NCI-H2107 (cell line): ENCODE data around the gene CTIF.

Source experiments
- DNase-seq: peaks from one replicate; lab custom pipeline; 2025; lab: John Stamatoyannopoulos, UW

CTIF gene

GRCh38 chr18:48602759-48603390 lies 64.0 kb downstream of the CTIF start:
- no peak for DNase-seq

GRCh38 chr18:48605408-48605845 lies 66.6 kb downstream of the CTIF start:
- DNase-seq, result peak; percentile 68

- no peak for DNase-seq
Observed at GRCh38 chr18:48607056-48607984, 68.5 kb downstream of the CTIF start.

- no peak for DNase-seq
Observed at GRCh38 chr18:48608581-48608980, 69.8 kb downstream of the CTIF start.

GRCh38 chr18:48609114-48609513 lies 70.3 kb downstream of the CTIF start:
- DNase-seq, result no peak

GRCh38 chr18:48609820-48610815 lies 71.3 kb downstream of the CTIF start:
- DNase-seq, result no peak

GRCh38 chr18:48611203-48611602 lies 72.4 kb downstream of the CTIF start:
- no peak for DNase-seq

GRCh38 chr18:48611785-48612480 lies 73.1 kb downstream of the CTIF start:
- DNase-seq, result no peak

GRCh38 chr18:48612511-48612910 lies 73.7 kb downstream of the CTIF start:
- DNase-seq, result no peak

- no peak for DNase-seq
Observed at GRCh38 chr18:48612917-48613316, 74.1 kb downstream of the CTIF start.

- DNase-seq, result no peak
Observed at GRCh38 chr18:48613589-48614404, 75.0 kb downstream of the CTIF start.

GRCh38 chr18:48615566-48616401 lies 77.0 kb downstream of the CTIF start:
- DNase-seq, result no peak

GRCh38 chr18:48616484-48617255 lies 77.8 kb downstream of the CTIF start:
- no peak for DNase-seq

- DNase-seq, result no peak
Observed at GRCh38 chr18:48617844-48618497, 79.1 kb downstream of the CTIF start.

- DNase-seq, result no peak
Observed at GRCh38 chr18:48619016-48619415, 80.2 kb downstream of the CTIF start.

- no peak for DNase-seq
Observed at GRCh38 chr18:48619501-48619900, 80.7 kb downstream of the CTIF start.

- DNase-seq, result no peak
Observed at GRCh38 chr18:48620071-48620470, 81.2 kb downstream of the CTIF start.

GRCh38 chr18:48621240-48621639 lies 82.4 kb downstream of the CTIF start:
- DNase-seq, result no peak
